GM19328 (cell line): ENCODE measurements around the gene CMTM1.

Source experiments
- ATAC-seq: cut with Tn5 transposase; IDR thresholded peaks from one replicate; pipeline ENCODE4 v1.9.1; 2021; ENCODE audit warnings: mild to moderate bottlenecking, moderate library complexity; ENCODE audit not compliant: unreplicated experiment

Gene CMTM1

DNA sequence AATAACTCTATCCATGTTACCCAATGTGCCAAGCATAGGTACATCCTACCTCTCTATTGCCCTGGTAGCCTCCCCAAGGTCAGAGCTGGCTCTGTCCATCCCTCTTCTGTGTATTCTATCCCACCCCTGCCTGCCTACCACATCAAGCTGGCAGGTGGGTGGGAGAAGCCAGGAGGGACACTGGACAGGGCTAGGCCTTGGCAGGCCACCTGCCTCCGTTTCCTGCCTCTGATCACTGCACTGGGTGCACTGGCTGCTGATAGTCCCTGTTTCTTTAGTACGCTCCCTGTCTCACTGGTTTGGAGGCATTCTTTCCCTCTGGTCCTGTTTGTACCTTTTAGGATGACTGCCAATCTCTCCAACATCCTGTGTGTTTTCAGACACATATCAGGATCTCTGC, 29.0 kb upstream of the CMTM1 start:
- no peak for ATAC-seq

DNA sequence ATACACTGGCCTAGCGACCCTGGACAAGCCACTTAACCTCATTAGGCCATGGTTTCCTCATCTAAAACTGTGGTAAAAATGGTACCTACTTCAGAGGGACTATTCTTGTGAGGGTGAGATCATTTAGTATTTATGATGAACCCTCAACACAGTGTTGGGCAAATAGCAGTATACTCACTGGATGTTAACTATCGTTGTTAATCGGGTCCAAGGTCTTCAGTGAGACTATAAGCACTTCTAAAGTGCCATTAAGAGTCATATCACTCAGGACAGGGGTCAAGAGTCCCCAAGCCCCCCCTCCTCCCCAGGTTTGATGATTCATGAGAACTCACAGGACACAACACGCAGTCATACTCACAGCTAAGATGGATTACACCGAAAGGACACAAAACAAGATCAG, 27.3 kb upstream of the CMTM1 start:
- no peak for ATAC-seq

DNA sequence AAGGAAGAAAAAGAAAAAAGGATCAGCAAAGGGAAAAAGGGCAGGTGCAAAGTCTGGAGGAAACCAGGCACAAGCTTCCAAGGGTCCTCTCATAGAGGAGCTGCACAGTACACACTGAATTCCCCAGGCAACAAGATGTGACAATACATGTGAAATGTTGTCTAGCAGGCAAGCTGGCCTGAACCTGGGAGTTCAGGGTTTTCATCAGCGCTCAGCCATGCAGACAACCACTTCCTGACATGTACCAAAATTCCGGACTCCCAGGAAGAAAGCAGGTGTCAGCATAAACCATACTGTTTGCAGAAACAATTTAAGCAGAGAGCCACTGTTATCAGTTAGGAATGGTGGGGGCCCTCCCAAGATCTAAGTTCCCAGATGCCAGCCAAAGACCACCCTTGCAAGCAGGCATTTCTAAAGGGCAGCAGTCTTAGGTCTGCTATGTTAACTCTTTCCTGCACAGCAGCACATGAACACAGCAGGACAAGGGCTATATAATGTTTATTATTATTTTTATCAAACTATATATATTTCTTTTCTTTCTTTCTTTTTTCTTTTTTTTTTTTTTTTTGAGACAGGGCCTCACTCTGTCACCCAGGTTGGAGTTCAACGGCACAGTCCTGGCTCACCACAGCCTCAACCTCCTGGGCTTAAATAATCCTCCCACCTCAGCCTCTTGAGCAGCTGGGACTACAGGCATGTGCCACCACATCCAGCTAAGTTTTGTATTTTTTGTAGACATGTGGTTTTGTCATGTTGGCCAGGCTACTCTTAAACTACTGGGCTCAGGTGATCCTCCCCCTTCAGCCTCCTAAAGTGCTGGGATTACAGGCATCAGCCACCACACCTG, 26.4 kb upstream of the CMTM1 start:
- peak; percentile 51 for ATAC-seq

DNA sequence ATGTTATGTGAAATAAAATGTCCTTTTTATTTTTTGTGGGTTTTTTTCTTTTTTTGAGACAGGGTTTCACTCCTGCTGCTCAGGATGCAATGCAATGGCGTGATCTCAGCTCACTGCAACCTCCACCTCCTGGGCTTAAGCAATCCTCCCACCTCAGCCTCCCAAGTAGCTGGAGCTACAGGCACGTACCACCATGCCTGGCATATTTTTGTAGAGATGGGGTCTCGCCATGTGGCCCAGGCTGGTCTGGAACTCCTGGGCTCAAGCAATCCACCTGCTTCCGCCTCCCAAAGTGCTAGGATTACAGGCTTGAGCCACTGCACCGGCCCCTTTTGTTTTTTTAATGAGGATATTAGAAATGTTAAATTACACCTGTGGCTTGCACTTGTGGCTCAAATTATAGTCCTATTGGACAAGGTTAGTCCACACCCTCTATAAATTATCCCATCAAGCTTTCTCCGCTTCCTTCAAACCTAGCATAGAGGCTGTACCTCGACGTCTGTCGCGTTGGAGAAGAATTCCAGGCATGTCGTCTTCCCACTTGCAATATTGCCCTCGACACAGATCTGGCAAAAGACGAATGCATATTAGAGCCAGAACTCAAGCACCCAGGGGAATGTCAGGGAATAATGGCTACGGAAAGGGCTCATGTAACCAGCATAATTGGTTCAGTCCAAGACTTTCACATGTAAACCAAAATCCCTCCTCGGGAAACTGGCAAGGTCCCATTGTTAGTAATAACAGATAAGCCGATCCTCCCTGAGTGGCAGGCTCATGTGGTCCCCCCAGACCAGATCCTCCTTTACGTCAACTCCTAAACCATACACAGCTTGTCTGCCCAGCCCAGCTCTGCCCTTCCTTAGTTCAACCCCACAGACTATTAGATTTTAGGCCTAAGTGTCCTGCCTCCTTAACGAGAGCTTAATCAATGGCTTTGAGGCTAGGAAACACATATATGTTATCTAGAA, 24.6 kb upstream of the CMTM1 start:
- ATAC-seq = no peak

DNA sequence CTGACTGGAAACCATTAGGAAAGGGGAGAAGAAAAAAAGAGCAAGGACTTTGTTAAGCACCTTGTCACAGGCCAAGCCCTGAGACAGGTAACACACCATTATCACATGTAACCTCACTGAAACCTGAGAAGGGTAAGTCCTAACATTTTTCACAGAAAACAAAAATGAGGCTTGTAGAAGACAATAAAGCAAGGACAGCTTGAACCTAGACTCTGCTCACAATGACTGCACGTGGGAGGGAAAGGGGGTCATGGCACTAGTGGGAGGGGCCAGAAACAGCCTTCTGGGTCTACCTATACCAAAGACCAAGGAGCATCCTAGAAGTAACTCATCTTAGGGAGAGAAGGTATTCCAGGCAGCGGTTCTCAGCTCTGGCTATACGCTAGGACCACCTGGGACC, 23.8 kb upstream of the CMTM1 start:
- ATAC-seq = no peak

DNA sequence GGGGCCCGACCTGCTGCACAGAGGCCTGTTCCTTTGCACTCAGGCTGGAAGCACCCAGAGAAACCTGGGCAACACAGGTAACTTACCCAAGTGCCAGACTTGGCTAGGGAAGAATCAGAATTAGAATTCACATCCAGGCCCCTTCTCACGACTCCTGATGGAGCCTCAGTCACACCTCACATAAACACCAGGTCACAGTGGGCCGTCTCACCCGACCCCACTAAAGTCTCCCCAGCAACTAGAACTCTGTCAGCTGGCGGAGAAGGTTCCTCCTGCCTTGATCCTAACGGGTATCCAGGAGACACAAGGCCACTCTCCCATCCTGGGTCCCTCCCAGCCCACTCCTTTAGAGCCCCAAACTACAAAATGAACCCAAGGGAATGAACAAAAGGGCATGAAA, 22.7 kb upstream of the CMTM1 start:
- no peak for ATAC-seq

DNA sequence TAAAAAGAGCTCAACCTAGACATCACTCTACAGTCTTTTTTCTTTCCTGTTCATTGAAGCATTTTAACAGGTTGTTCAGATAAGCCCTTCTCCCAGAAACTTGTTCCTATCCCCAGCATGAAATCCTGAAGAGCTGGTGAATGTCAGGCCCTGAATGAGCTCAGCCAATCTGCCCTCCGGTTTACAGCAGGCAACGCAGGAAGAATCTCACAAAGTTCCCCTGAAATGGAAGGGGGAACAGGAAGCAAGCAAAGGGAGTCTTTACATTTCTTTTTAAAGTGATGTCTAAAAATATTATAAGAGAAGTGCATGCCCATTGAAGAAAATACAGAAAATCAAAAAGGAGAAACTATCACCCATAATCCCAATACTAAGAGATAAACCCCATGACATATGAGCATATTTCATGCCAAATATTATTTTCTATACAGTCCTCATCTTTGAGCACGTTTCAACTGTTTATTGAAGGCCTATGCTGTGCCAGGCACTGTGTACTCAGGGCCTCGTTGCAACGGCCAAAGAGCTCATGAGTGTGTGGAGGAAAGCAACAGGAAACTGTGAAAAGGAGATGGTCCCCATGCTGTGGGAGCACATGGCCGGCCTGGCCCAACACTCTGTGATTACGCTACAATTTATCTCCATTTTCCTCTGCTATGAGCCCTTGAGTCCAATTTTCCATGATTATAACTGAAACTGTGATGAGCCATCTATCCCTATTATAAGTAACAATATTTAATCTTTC, 22.1 kb upstream of the CMTM1 start:
- no peak for ATAC-seq

DNA sequence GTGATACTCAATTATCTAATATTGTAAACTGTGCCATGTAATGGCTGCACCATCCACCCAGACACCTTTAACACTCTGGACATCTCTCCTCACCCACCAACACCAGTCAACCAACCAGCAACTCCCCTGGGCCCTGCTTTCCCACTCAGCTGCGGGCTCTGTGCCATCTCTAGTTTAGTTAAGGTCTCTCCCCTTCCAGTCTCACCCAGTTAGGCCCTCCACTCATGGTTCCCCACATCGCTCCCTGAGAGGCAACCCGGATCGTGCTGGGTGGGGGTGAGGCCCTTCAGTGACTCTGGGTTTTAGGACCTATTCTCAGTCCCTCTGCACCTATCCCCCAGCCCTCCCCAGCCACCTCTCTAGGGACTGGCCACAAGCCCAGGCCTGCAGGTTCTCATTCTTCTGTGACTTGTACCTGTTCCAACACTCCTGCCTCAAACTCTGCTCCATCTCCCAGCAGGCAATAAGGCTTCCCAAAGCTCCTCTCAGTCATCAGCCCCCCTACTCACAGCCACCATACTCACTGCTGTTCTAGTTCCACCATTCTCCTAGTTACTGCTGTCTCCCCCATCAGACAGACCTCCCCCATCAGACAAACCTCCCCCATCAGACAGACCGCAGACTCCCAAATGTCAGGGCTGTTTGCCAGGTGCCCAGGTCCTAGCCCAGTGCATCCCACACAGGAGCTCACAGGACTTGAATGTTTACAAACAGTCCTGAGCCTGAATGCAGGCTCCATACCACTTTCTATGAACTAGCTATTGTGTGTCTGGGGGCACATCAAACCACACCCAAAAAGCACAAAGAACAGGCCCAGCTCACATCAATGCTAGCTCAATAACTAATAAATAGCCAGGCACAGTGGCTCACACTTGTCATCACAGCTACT, 18.9 kb upstream of the CMTM1 start:
- no peak for ATAC-seq

DNA sequence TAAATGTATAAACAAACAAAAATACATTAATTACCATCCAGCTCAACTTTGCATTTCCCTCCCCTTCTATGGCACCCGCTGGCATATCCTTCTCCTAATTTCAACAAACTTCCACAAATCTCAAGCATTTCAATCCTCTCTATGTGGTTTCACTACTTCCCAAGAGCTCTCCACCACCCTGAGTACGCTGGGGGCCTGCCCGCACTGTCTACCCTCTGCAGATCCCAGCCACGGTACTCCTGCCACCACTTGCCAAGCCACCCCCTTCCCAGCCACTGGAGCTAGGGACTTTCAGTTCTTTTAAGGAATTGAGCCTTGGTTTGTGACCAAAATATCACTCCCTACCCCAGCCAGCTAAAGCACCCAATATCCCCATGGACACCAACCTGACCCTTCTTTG, 18.2 kb upstream of the CMTM1 start:
- ATAC-seq = no peak

DNA sequence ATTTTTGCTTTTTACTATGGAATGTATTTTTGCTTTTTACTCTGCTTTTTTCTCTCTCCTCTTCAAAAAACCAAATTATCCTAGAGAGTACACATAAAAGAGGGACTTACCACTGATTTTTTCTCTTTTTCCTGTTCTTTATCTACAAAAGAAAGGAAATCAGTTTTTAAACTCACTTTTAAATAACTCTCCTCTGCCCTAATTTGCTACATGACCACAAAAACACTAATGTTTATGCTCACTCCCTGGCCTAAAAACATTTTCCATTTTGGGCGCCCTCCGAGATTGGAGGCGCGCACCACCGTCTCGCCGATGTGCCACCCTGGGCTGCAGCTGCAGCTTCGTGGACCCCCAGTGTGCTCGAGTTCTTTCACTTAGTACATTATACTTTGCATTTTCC, 17.4 kb upstream of the CMTM1 start:
- ATAC-seq = no peak

DNA sequence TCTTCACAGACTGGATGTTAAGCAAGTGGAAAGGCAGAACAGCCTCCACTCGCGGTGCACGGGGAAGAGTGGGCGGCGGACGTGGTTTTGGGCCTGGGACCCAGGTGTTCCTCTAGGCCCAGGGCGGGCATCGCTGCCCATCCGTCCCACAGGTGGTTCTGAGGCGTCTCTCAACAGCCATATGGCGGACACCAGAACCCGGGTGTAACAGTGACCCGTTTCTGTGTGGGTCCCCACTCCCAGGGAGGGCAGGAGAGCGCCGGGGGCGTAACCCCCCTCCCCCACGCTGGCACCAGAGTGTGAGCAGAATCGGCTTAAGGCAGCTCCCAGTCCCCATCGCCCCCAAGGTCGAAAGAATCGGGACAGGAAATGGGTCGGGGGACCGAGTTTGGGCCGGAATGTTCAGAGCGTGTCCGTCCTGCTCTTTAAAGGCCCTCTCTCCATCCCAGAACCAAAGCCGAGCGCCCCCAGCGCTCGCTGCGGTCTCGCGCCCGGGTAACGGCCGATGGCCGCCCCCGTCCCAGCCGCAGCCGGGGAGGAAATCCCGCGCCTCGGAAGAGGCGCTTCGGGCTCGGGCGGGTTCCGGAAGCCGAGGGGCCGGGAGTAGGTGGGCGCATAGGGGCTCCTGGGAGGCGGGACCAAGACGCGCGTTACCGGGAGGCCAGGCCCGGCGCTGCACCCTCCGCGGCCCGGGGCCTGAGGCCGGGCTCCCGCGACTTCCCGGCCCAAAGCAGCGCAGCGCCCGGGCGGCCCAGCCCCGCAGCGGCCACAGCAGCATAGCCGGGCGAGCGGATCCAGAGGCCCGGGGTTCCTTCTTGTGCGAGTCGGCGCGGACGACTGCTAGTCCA, 16.7 kb upstream of the CMTM1 start, which contains the start of gene TK2:
TSS of gene TK2 (minus strand) at position 839 of the 848 bp plus-strand sequence. CDS start at position 778, 61 bp downstream.
- ATAC-seq = no peak

DNA sequence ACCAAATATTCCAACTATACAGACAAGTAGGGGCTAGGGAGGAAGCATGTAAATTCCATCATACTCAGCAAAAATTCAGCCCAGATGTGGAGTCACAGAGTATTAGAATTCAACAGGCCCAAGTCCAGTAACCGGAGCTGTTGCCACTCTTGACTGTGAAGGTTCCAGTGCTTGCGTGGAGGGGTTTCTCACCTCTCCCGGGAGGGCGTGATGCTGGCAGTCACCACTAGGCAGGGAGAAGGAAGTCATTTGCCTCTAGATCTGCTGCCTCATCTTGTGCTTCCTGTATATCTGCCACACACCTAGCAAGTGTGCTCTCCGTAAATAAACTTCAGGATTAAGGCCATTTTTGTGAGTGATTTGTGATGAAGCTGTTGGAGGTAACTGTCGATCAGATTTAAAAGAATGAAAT, 14.9 kb upstream of the CMTM1 start:
- no peak for ATAC-seq

DNA sequence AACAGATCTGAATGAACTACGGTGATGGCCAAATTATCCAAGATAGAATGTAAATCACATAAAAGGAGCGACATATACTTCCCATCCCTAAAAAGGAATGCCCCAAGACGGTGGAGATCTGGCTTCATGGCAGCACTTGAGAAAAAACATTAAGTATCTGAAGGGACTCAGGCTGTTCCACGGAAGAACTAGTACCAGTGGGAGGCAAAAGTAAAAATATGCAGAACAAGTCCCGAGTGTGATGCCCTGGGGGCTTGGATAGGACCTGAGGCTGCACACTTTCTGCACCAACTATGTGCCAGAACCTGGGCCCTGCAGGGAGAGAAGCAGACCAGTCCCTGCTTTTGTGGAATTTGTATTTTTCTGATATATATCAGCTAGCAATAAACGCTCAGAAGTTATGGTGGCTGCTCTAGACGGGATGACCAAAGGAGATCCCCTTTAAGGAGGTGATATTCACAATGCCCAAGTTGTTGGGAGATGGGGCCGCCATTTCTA, 14.4 kb upstream of the CMTM1 start:
- ATAC-seq = no peak

DNA sequence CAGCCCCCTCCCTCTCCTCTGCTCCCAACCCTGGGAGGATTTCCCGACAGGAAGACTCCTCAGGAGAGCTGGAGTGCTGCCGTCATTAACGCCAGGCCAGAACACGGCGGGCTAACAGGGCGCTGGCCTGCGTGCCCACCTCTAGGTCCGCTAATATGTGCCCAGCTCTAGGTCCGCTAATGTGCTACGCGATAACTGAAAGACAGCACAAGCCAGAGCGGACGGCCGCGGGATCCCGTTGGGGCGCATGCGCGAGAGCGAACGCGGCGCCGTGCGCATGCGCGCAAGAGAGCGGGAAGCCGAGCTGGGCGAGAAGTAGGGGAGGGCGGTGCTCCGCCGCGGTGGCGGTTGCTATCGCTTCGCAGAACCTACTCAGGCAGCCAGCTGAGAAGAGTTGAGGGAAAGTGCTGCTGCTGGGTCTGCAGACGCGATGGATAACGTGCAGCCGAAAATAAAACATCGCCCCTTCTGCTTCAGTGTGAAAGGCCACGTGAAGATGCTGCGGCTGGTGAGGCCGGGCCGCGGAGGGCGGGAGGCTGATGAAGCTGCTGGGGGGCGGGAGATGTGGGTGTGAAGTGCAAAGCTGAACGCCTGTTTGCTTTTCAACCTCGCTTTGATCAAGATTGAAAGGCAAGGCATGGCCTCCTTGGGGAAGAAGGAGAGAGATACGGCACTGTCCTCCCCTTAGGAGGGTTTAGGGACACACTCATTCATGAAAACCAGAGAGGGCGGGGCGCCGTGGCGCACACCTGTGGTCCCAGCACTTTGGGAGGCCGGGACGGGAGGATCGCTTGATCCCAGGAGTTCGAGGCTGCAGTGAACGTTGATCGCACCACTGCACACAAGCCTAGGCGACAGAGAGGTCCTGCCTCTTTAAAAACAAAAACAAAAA, 13.7 kb upstream of the CMTM1 start, which contains the start of gene CKLF:
TSS of gene CKLF (plus strand) at position 291 of the 892 bp plus-strand sequence. CDS start at position 431, 140 bp downstream.
- peak; percentile 75 for ATAC-seq

DNA sequence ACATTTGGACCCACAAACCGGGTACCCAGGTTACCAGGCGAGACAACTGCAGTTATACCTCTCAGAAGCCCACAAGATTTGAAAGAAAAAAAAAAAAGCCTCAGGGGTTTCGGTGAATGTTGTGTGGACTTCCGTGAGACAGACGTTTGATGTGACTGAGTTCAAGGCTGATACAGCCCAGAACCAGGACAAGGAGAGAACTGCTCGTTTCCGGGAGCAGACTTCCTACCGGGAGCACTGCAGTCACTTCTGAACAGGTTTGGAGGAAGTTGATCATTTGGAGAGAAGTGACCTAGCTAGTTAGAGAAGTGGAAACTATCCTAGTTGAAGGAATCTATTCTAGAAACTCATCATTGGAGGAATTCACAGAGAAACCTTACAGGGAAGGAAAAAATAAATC, 13.0 kb upstream of the CMTM1 start:
- ATAC-seq = no peak

DNA sequence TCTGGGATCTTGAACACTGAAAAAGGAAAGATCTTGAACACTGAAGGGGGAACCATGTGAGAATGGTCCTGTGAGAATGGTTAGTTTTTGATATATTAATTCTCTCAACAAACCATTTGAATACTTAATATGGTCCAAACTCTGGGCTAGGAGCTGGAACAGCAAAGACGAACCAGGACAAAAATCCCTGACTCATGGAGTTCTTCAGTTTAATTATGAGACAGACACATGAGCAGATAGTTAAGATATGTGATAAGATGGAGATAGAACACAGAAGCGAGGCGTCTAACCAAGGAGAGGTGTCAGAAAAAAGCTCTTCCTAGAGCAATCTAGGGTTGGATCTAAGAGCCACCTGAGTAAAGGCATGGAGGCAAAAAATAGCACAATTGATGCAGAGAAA, 12.2 kb upstream of the CMTM1 start:
- ATAC-seq = no peak

DNA sequence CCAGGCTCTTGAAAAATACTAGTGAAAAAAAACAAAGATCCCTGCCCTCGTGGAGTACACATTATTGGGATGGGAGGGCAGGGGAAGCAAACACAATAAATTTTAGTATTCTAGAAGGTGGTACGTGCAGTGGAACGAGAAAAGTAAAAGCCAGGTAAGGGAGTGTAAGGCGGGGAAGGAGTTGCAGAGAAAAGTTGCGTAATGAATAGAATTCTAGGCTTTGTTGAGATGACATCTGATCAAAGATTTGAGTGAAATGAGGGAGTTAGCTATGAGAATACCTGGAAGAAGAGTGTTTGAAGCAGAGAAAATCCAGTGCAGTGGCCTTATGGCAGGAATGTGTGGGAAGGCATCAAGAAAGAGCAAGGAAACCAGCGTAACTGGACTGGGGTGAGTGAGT, 11.7 kb upstream of the CMTM1 start:
- ATAC-seq = no peak

DNA sequence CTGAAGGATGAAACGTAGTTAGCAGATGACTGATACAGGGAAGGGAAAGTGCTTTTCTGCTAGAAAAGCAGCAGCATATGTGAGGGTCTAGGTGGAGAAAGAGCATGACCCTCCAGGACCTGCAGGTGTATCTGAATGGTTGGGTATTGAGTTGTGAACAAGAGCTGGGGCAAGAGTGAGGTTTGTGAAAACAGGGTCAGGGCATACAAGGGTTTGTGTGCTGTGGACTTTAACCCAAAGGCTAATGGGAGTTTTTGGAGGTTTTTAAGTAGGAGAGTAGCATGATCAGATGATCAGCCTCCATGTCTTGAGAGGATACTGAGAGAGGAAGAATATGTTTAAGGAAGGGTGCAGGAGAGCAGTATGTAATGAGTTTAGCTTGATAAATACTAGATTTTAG, 6.1 kb upstream of the CMTM1 start:
- no peak for ATAC-seq
